Prostate gland (tissue), 2 donors: ENCODE data around the gene PRICKLE3. TPM values are rescaled to one million over a fixed set of nuclear protein-coding genes. Genes with fewer than 3 reads are reported as not detected.

Experiments
- DNase-seq: peaks from one replicate; pipeline ENCODE4 v3.0.0-alpha.2; 2019; ENCODE audit warnings: low spot score
- H3K27ac ChIP-seq, 2 donors: fragments of 200-600 bp; sonication (generic); 2 replicates each; pipeline ENCODE4 v1.5.1; 2017 to 2019
- H3K27me3 ChIP-seq: fragments of 200-600 bp; sonication (generic); replicated peaks from 2 replicates; pipeline ENCODE4 v1.5.1; 2019; ENCODE audit not compliant: insufficient read depth
- H3K36me3 ChIP-seq, 2 donors: fragments of 200-600 bp; sonication (generic); 1 replicate in 1 of 2; 2 replicates in 1 of 2; pipeline versions ENCODE4 v1.5.1 to v1.8.1; 2017 to 2019
- H3K4me1 ChIP-seq: fragments of 200-600 bp; sonication (generic); replicated peaks from 2 replicates; pipeline ENCODE4 v1.5.1; 2019
- H3K4me3 ChIP-seq, 2 donors: fragments of 200-600 bp; sonication (generic); 2 replicates each; pipeline ENCODE4 v1.5.1; 2017 to 2019
- H3K9me3 ChIP-seq: fragments of 200-600 bp; sonication (generic); 2 replicates; pipeline ENCODE4 v1.5.1; 2017
- CTCF ChIP-seq, 4 experiments: fragments of 200-600 bp in 2 of 4; fragments of 450-650 bp in 2 of 4; sonication (generic) in 2 of 4; IDR thresholded peaks; 1 replicate in 3 of 4; 2 replicates in 1 of 4; pipeline ENCODE4 v1.5.1; 2016 to 2019; ENCODE audit warnings: antibody characterized with exemption in 4 of 4, mild to moderate bottlenecking in 2 of 4, moderate library complexity in 2 of 4
- POLR2A ChIP-seq: fragments of 450-650 bp; IDR thresholded peaks from one replicate; pipeline ENCODE4 v1.6.1; 2016; ENCODE audit warnings: antibody characterized with exemption, mild to moderate bottlenecking
- POLR2AphosphoS5 ChIP-seq: sonication (generic); formaldehyde crosslinking; IDR thresholded peaks from one replicate; pipeline ENCODE4 v1.6.1; 2017; ENCODE audit warnings: antibody characterized with exemption
- WGBS: methylation state at CpG from one replicate; pipeline ENCODE4 v1.1.5; 2018; 5-methylcytosine and 5-hydroxymethylcytosine counted together
- intact Hi-C: fragments of 100-400 bp; cut with DNase I; formaldehyde crosslinking; loops from one replicate; pipeline ENCODE4 v1.14.2; 2022
- total RNA-seq, 2 donors: library from RNA; depleted of rRNA; stranded (reverse); fragments of >200 nt; gene quantifications; one replicate each; pipeline ENCODE4 v1.1.0, GENCODE V29; 2016

Gene PRICKLE3
- total RNA-seq, 2 donors from 2014 or later = 17.4 to 20.5 TPM

- no peak overlapping the region for H3K4me3 ChIP-seq
- H3K27ac ChIP-seq = peak overlapping the region; percentile 75 to 80
- no peak for DNase-seq
- no peaks in the 10 kb centered on the region for H3K27me3 ChIP-seq
- intact Hi-C loops = no loop called here
- H3K9me3 ChIP-seq = no peaks in the 10 kb centered on the region
- no peaks in the 10 kb centered on the region for H3K4me1 ChIP-seq
- 46% methylated on average over 14 of the region's 15 CpGs for WGBS
- TF ChIP-seq CTCF (IDR thresholded peaks at IDR 0.05) (no peak), POLR2A (no peak), POLR2AphosphoS5 (no peak)
- no peaks in the 10 kb centered on the region for H3K36me3 ChIP-seq
These were observed 838 bp upstream of the PRICKLE3 start for GRCh38 chrX:49187028-49187394.

- peak; percentile 90 for DNase-seq
- 7% methylated on average over 37 of the region's 46 CpGs for WGBS
- Histone ChIP-seq H3K4me3 (peak overlapping the region; percentile 30 to 41), H3K9me3 (no peaks in the 10 kb centered on the region), H3K27me3 (no peaks in the 10 kb centered on the region), H3K27ac (peak overlapping the region; percentile 74 to 80), H3K4me1 (no peaks in the 10 kb centered on the region), H3K36me3 (no peaks in the 10 kb centered on the region)
- intact Hi-C loops = no loop called here
- peak; percentile 83 for TF ChIP-seq POLR2AphosphoS5
- TF ChIP-seq CTCF (IDR thresholded peaks at IDR 0.05) = peak in 2 of 4 experiments; percentile 4 to 26
- TF ChIP-seq POLR2A = peak; percentile 80
These were observed 1.6 kb downstream of the PRICKLE3 start for GRCh38 chrX:49184294-49185281.

- H3K27me3 ChIP-seq = no peaks in the 10 kb centered on the region
- intact Hi-C loops = no loop called here
- TF ChIP-seq POLR2A (no peak), CTCF (IDR thresholded peaks at IDR 0.05) (no peak), POLR2AphosphoS5 (no peak)
- no peak for DNase-seq
- no peaks in the 10 kb centered on the region for H3K4me1 ChIP-seq
- peak overlapping the region; percentile 51 to 74 for H3K27ac ChIP-seq
- H3K36me3 ChIP-seq = no peaks in the 10 kb centered on the region
- H3K4me3 ChIP-seq = no peak overlapping the region
- WGBS = 84% methylated on average over 16 of the region's 18 CpGs
- H3K9me3 ChIP-seq = no peaks in the 10 kb centered on the region
These were observed 2.4 kb downstream of the PRICKLE3 start for GRCh38 chrX:49183701-49184281.

DNA sequence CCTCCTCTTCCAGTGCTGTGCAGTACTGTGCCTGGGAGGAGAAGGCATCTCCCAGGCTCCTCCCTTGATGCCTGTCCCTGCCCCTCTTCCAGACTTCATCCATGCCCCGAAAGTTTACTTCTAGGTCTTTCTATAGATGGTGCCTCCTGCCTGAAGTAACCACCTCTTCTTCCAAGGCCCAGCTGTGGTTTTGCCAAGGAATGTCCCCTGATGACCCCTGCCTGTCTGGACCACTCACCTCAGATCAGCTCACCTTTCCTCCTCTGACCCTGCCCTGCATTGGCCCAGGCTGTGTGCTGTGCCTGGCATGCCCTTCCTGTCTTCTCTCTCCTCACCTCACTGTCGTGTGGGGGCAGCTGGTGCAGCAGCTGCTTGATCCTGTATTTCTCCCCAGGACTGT, 6.8 kb downstream of the PRICKLE3 start:
- no peaks in the 10 kb centered on the region for H3K36me3 ChIP-seq
- H3K27me3 ChIP-seq = no peaks in the 10 kb centered on the region
- H3K9me3 ChIP-seq = no peaks in the 10 kb centered on the region
- DNase-seq = no peak
- no peak overlapping the region for H3K27ac ChIP-seq
- intact Hi-C loops = no loop called here
- H3K4me1 ChIP-seq = no peaks in the 10 kb centered on the region
- 84% methylated on average over 2 of the region's 2 CpGs for WGBS
- H3K4me3 ChIP-seq = no peak overlapping the region
- TF ChIP-seq POLR2A (no peak), POLR2AphosphoS5 (no peak), CTCF (IDR thresholded peaks at IDR 0.05) (no peak)
